Chondrocyte (in vitro differentiated cells): ENCODE data around the gene AHSG. TPM values are rescaled to one million over a fixed set of nuclear protein-coding genes. Genes with fewer than 3 reads are reported as not detected.

Source experiments
- DNase-seq: peaks from one replicate; pipeline ENCODE4 v3.0.0; 2021; ENCODE audit warnings: mixed read lengths, low spot score
- H3K27ac Mint-ChIP-seq: one replicate; pipeline ENCODE4 v1.8.0; 2021; ENCODE audit warnings: mild to moderate bottlenecking, moderate library complexity, mixed read lengths; ENCODE audit not compliant: unreplicated experiment
- H3K27me3 Mint-ChIP-seq: 2 replicates; pipeline ENCODE4 v1.8.0; 2021; ENCODE audit warnings: low read depth, mixed read lengths
- H3K36me3 Mint-ChIP-seq: 2 replicates; pipeline ENCODE4 v1.8.0; 2021; ENCODE audit warnings: low read depth, mixed read lengths
- H3K4me1 Mint-ChIP-seq: 2 replicates; pipeline ENCODE4 v1.8.0; 2021; ENCODE audit warnings: low read depth, mild to moderate bottlenecking, mixed read lengths
- H3K4me3 Mint-ChIP-seq: one replicate; pipeline ENCODE4 v1.8.0; 2021; ENCODE audit warnings: mild to moderate bottlenecking, moderate library complexity, mixed read lengths; ENCODE audit not compliant: unreplicated experiment
- H3K9me3 Mint-ChIP-seq: 2 replicates; pipeline ENCODE4 v1.8.0; 2021; ENCODE audit warnings: low read depth, mixed read lengths
- total RNA-seq: library from RNA; stranded (reverse); gene quantifications from 3 replicates; pipeline ENCODE4 v1.2.1, GENCODE V29; 2021
- TF ChIP-seq, protein P1 (sequence below): fragments of 200-600 bp; sonication (generic); IDR thresholded peaks from 2 replicates; pipeline ENCODE4 v1.5.0; 2021; ENCODE audit warnings: antibody characterized with exemption, mild to moderate bottlenecking, moderate library complexity

AHSG gene
- total RNA-seq, 1 donor from 2014 or later, result not detected

DNA sequence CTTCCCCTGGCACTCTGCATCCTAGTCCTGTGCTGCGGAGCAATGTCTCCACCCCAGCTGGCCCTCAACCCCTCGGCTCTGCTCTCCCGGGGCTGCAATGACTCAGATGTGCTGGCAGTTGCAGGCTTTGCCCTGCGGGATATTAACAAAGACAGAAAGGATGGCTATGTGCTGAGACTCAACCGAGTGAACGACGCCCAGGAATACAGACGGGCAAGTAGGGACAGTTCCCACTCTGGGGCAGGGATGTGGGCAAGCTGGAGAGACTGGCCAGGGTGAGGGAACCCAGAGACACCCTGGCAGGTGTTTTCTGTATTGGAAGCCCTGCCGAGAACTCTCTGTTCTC lies 27.6 kb downstream of the AHSG start:
- peaks cover 16% of the 10 kb centered on the region for H3K4me1 Mint-ChIP-seq
- H3K4me3 Mint-ChIP-seq, result peak overlapping the region; percentile 14
- peaks cover 24% of the 10 kb centered on the region for H3K27me3 Mint-ChIP-seq
- H3K9me3 Mint-ChIP-seq, result no peaks in the 10 kb centered on the region
- H3K27ac Mint-ChIP-seq, result peak overlapping the region; percentile 37
- TF ChIP-seq, protein P1, sequence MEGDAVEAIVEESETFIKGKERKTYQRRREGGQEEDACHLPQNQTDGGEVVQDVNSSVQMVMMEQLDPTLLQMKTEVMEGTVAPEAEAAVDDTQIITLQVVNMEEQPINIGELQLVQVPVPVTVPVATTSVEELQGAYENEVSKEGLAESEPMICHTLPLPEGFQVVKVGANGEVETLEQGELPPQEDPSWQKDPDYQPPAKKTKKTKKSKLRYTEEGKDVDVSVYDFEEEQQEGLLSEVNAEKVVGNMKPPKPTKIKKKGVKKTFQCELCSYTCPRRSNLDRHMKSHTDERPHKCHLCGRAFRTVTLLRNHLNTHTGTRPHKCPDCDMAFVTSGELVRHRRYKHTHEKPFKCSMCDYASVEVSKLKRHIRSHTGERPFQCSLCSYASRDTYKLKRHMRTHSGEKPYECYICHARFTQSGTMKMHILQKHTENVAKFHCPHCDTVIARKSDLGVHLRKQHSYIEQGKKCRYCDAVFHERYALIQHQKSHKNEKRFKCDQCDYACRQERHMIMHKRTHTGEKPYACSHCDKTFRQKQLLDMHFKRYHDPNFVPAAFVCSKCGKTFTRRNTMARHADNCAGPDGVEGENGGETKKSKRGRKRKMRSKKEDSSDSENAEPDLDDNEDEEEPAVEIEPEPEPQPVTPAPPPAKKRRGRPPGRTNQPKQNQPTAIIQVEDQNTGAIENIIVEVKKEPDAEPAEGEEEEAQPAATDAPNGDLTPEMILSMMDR, result no peak
- no peaks in the 10 kb centered on the region for H3K36me3 Mint-ChIP-seq
- no peak for DNase-seq

- peak overlapping the region; percentile 37 for H3K27ac Mint-ChIP-seq
- H3K36me3 Mint-ChIP-seq, result no peaks in the 10 kb centered on the region
- H3K4me1 Mint-ChIP-seq, result peaks cover 16% of the 10 kb centered on the region
- H3K27me3 Mint-ChIP-seq, result peaks cover 24% of the 10 kb centered on the region
- DNase-seq, result no peak
- TF ChIP-seq, protein P1, result no peak
- H3K9me3 Mint-ChIP-seq, result no peaks in the 10 kb centered on the region
- H3K4me3 Mint-ChIP-seq, result no peak overlapping the region
These were observed 28.1 kb downstream of the AHSG start for GRCh38 chr3:186640929-186641328.

DNA sequence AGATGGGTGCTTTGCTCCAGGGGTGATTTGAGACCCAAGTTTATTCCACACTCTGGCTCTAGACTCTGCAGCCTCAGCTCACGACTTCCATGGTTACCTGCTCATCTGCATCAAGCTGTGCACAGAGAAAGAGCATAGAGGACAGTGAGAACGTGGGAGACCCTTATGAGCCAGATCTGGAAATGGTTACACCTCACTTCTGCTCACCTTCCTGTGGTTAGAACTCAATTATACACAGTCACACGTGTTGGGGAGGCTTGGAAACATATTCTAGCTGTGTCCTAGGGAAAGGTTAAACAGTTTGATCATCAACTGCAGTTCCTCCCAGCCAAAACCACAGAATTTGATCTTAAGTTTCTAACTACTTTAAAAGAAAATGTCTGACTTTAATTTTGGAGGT lies 29.2 kb downstream of the AHSG start:
- Mint-ChIP-seq H3K27ac (no peak overlapping the region), H3K4me1 (peaks cover 16% of the 10 kb centered on the region), H3K4me3 (no peak overlapping the region), H3K9me3 (no peaks in the 10 kb centered on the region), H3K36me3 (no peaks in the 10 kb centered on the region), H3K27me3 (peaks cover 19% of the 10 kb centered on the region)
- no peak for DNase-seq
- TF ChIP-seq, protein P1, result no peak

DNA sequence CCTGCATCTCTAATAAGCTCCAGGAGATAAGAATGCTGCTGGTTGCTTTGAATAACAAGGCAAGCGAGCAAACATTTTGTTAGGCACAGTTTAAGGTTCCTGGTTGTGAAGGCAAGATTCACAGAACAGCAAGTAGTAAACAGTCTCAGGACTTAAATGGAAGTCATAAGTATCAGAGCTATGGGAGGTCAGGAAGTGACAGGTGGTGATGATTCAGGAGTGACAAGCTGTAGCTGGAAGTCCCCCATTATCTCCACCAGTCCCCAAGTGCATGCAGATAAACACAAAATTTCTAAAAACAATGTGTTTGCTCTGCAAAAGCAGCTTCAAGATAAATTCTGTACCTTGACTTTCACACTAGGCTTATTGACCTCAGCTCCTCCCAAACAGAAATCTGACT lies 30.6 kb downstream of the AHSG start:
- no peaks in the 10 kb centered on the region for H3K36me3 Mint-ChIP-seq
- peaks cover 17% of the 10 kb centered on the region for H3K27me3 Mint-ChIP-seq
- no peak overlapping the region for H3K27ac Mint-ChIP-seq
- DNase-seq, result no peak
- no peak overlapping the region for H3K4me3 Mint-ChIP-seq
- peaks cover 16% of the 10 kb centered on the region for H3K4me1 Mint-ChIP-seq
- peaks cover 3% of the 10 kb centered on the region for H3K9me3 Mint-ChIP-seq
- TF ChIP-seq, protein P1, result no peak

DNA sequence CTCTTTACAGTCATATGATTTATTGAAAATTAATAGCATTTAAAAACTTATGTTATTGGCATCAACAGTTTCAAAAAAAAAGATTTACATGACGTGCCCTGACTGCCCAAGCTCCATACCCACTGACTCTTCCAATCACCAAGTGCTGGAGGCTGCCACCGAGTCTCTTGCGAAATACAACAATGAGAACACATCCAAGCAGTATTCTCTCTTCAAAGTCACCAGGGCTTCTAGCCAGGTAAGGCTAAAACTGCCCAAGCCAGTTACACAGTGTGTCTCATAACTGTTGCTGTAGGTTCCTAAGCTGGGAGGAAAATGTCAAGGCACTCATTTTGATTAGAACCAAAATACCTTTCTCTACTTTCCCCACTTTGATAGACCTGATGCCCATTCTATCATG lies 31.8 kb downstream of the AHSG start:
- no peak overlapping the region for H3K4me3 Mint-ChIP-seq
- no peaks in the 10 kb centered on the region for H3K36me3 Mint-ChIP-seq
- H3K9me3 Mint-ChIP-seq, result peaks cover 3% of the 10 kb centered on the region

More for the DNA sequence above, 31.8 kb downstream of the AHSG start:
- TF ChIP-seq, protein P1, result no peak
- H3K4me1 Mint-ChIP-seq, result peaks cover 16% of the 10 kb centered on the region
- peaks cover 23% of the 10 kb centered on the region for H3K27me3 Mint-ChIP-seq
- no peak overlapping the region for H3K27ac Mint-ChIP-seq
- DNase-seq, result no peak
